HUES64 (cell line): ENCODE results near the gene ATCAY.
A peak's percentile ranks its signal among the peaks of the same experiment; 100 is the strongest.
"Not testable (repeated sequence)": the region's sequence is repeated elsewhere in the genome, so short reads cannot be mapped to it uniquely, and the experiment has no call there.

Source experiments
- H3K27ac ChIP-seq: 2 replicates; pipeline ENCODE4 v1.7.0; 2013; ENCODE audit warnings: low read depth, low read length, inconsistent platforms
- H3K27me3 ChIP-seq: 2 replicates; pipeline ENCODE4 v1.6.1; 2013; ENCODE audit warnings: mild to moderate bottlenecking, low read length; ENCODE audit not compliant: insufficient read depth
- H3K36me3 ChIP-seq: 2 replicates; pipeline ENCODE4 v1.6.1; 2013; ENCODE audit warnings: mild to moderate bottlenecking, low read length; ENCODE audit not compliant: insufficient read depth
- H3K4me1 ChIP-seq: 2 replicates; pipeline ENCODE4 v1.6.1; 2013; ENCODE audit warnings: mild to moderate bottlenecking, low read length, moderate library complexity; ENCODE audit not compliant: insufficient read depth
- H3K4me3 ChIP-seq: 2 replicates; pipeline ENCODE4 v1.5.1; 2013; ENCODE audit warnings: mild to moderate bottlenecking, low read length, moderate library complexity
- H3K9ac ChIP-seq: 2 replicates; pipeline ENCODE4 v1.6.1; 2013; ENCODE audit warnings: mild to moderate bottlenecking, low read depth, low read length
- H3K9me3 ChIP-seq: 2 replicates; pipeline ENCODE4 v1.6.1; 2013; ENCODE audit warnings: low read depth, low read length; ENCODE audit not compliant: insufficient read depth
- WGBS: fragments of 150-250, 120-280 bp; methylation state at CpG from one replicate; pipeline ENCODE4 v1.1.7; 2013; ENCODE audit warnings: missing lambda C conversion rate; 5-methylcytosine and 5-hydroxymethylcytosine counted together

Gene ATCAY

GRCh38 chr19:3860499-3860898, 20.0 kb upstream of the ATCAY start:
- H3K27me3 ChIP-seq: no peaks in the 10 kb centered on the region
- no peaks in the 10 kb centered on the region for H3K4me1 ChIP-seq
- H3K36me3 ChIP-seq: no peaks in the 10 kb centered on the region; the same call in 1 of the 2 replicates
- no peak overlapping the region for H3K9ac ChIP-seq
- 92% methylated on average over 17 of the region's 17 CpGs for WGBS
- H3K4me3 ChIP-seq: no peak overlapping the region
- no peaks in the 10 kb centered on the region for H3K9me3 ChIP-seq
- H3K27ac ChIP-seq: no peak overlapping the region

DNA sequence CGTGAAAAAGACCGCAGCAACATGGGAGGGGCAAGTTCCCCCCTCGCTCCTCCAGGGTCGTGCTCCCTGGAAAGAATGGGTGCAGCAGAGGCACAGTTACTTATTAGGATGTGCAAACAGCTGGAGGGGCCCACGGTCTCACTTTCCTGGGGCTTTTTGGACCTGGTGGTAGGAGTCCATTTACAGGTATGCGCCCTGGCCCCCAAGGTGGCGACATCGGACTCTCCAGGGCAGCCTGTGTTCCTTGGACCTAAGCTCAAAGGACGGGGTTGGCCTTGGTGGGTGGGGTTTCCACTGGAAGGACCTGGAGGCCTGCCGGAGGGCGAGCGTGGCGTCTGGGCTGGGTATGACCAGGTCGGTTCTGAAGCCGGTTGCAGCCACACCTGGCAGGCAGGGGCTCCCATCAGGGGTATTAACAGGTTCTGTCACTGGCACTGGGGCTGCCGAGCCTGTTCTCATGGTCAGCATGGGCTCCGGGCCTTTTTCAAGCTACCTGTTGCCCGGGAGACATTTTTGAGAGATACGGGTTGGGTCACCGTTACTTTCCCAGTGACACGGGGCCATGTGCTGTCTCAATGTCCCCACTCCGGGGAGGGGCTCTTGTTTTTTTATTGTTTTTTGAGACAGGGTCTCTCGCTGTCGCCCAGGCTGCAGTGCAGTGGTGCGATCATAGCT, 17.5 kb upstream of the ATCAY start:
- Histone ChIP-seq H3K9ac (no peak overlapping the region), H3K27ac (no peak overlapping the region), H3K27me3 (no peaks in the 10 kb centered on the region), H3K4me3 (no peak overlapping the region), H3K36me3 (no peaks in the 10 kb centered on the region; the same call in 1 of the 2 replicates), H3K4me1 (0 out of 2 replicates have a peak, but pooled peaks cover 2% of the 10 kb centered on the region), H3K9me3 (no peaks in the 10 kb centered on the region)
- 91% methylated on average over 25 of the region's 25 CpGs for WGBS

- Histone ChIP-seq H3K9me3 (no peaks in the 10 kb centered on the region), H3K4me3 (no peak overlapping the region), H3K4me1 (0 out of 2 replicates have a peak, but pooled peaks cover 6% of the 10 kb centered on the region), H3K27me3 (no peaks in the 10 kb centered on the region), H3K27ac (no peak overlapping the region), H3K9ac (no peak overlapping the region), H3K36me3 (no peaks in the 10 kb centered on the region; the same call in 1 of the 2 replicates)
- whole genome bisulfite sequencing: 89% methylated on average over 12 of the region's 12 CpGs
These were observed 16.8 kb upstream of the ATCAY start for GRCh38 chr19:3863648-3864047.

GRCh38 chr19:3866910-3867638, 13.4 kb upstream of the ATCAY start:
- Histone ChIP-seq H3K4me3 (no peak overlapping the region), H3K27me3 (peaks cover 22% of the 10 kb centered on the region), H3K36me3 (no peaks in the 10 kb centered on the region; the same call in 1 of the 2 replicates), H3K4me1 (0 out of 2 replicates have a peak, but pooled peaks cover 6% of the 10 kb centered on the region), H3K9me3 (peaks cover 9% of the 10 kb centered on the region), H3K27ac (no peak overlapping the region), H3K9ac (no peak overlapping the region)
- WGBS: 79% methylated on average over 14 of the region's 14 CpGs

- peaks cover 9% of the 10 kb centered on the region for H3K9me3 ChIP-seq
- peak overlapping the region; percentile 71 for H3K9ac ChIP-seq
- H3K4me3 ChIP-seq: peak overlapping the region; percentile 54
- H3K27ac ChIP-seq: peak overlapping the region; percentile 58; the same call in 1 of the 2 replicates
- H3K4me1 ChIP-seq: 0 out of 2 replicates have a peak, but pooled peaks cover 6% of the 10 kb centered on the region
- 9% methylated on average over 28 of the region's 30 CpGs for WGBS
- H3K27me3 ChIP-seq: peaks cover 22% of the 10 kb centered on the region
- H3K36me3 ChIP-seq: no peaks in the 10 kb centered on the region; the same call in 1 of the 2 replicates
These were observed 12.3 kb upstream of the ATCAY start for GRCh38 chr19:3867971-3868769.

DNA sequence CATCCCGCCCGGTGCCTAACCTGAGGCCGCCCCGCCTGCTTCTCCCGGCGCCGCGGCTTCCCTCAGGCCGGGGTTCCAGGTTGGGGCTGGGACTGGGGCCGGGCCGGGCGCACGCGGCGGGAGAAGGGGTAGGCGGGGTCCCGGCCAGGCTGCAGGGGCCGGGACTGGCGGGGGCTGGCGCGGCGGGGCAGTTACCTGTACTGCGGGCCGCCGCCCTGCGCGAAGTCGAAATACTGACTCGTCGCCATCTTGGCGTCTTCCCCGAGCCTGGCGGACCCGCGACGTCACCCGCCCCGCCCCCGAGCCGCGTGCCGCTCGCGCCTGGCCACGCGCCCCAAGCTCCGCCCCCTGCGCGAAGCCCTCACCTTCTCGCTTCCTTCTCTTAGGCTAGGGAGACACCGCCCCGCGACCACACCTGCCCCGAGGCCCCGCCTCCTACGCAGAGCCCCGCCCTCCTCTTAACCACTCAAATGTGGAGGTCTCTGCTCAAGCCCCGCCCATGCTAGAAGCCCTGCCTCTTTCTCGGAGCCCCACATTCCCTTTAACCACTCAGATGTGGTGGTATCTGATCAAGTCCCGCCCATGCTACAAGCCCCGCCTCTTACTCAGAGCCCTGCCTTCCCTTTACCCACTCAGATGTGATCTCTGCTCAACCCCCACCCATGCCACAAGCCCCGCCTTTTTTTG, 11.6 kb upstream of the ATCAY start, which contains the start of gene ZFR2:
Gene ZFR2 (minus strand): TSS at position 269 of the 687 bp plus-strand sequence. CDS start 21 bp downstream, at position 248.
- Histone ChIP-seq H3K27ac (peak within 1 kb of the TSS; percentile 58; the same call in 1 of the 2 replicates), H3K9me3 (peaks cover 9% of the 10 kb centered on the region), H3K27me3 (peaks cover 22% of the 10 kb centered on the region), H3K36me3 (no peaks in the 10 kb centered on the region; the same call in 1 of the 2 replicates), H3K4me3 (peak within 1 kb of the TSS; percentile 54), H3K4me1 (0 out of 2 replicates have a peak, but pooled peaks cover 6% of the 10 kb centered on the region), H3K9ac (peak within 1 kb of the TSS; percentile 71)
- WGBS: 6% methylated on average over 62 of the region's 62 CpGs

DNA sequence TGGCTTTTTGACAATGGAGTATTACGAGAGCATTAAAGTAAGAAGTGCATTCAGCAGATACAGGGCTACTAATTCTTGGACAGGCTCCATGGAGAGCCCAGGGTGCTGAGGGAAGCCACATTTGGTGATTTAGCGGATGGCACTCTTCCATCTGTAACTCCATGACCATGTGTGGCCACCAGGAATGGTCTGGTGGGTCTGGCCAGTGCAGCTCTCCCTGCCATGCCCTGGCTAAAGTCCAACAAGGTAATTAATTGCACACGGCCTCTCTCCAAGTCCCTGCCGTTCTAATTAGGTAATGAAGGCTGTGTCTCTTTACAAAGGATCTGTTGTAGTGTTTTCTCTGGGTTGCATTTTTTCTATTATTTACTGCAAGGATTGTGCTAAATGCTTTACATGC, 7.3 kb upstream of the ATCAY start:
- Histone ChIP-seq H3K9ac (no peak overlapping the region), H3K4me1 (0 out of 2 replicates have a peak, but pooled peaks cover 1% of the 10 kb centered on the region), H3K27me3 (peaks cover 24% of the 10 kb centered on the region), H3K36me3 (no peaks in the 10 kb centered on the region), H3K27ac (no peak overlapping the region), H3K4me3 (no peak overlapping the region), H3K9me3 (peaks cover 9% of the 10 kb centered on the region)
- 91% methylated on average over 4 of the region's 4 CpGs for WGBS

GRCh38 chr19:3874695-3875094, 5.8 kb upstream of the ATCAY start:
- H3K9me3 ChIP-seq, H3K4me1 ChIP-seq, H3K9ac ChIP-seq, H3K4me3 ChIP-seq, H3K27ac ChIP-seq, H3K36me3 ChIP-seq: not testable (repeated sequence)
- WGBS: 87% methylated on average over 13 of the region's 13 CpGs
- H3K27me3 ChIP-seq: peaks cover 20% of the 10 kb centered on the region

DNA sequence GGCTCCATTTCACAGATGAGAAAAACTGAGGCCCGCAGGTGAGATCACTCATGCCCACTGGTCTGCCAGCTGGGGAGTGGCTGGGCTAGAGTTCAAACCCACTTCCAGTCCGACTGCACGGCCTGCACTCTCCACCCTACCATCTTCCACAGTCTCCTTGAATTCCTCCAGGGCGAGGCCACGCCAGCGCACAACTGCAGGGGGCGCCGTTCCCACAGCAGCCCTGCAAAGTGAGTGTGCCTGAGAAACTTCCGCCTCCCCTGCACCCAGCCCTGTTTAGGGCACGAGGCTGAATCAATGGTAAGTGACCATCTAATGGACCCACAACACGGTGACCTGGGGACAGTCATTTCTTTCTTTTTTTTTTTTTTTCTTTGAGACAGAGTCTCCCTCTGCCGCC, 829 bp upstream of the ATCAY start:
- Histone ChIP-seq H3K36me3 (no peaks in the 10 kb centered on the region), H3K4me3 (no peak overlapping the region), H3K9me3 (no peaks in the 10 kb centered on the region), H3K9ac (no peak overlapping the region), H3K4me1 (no peaks in the 10 kb centered on the region), H3K27ac (no peak overlapping the region), H3K27me3 (peaks cover 17% of the 10 kb centered on the region)
- WGBS: 67% methylated on average over 12 of the region's 12 CpGs

DNA sequence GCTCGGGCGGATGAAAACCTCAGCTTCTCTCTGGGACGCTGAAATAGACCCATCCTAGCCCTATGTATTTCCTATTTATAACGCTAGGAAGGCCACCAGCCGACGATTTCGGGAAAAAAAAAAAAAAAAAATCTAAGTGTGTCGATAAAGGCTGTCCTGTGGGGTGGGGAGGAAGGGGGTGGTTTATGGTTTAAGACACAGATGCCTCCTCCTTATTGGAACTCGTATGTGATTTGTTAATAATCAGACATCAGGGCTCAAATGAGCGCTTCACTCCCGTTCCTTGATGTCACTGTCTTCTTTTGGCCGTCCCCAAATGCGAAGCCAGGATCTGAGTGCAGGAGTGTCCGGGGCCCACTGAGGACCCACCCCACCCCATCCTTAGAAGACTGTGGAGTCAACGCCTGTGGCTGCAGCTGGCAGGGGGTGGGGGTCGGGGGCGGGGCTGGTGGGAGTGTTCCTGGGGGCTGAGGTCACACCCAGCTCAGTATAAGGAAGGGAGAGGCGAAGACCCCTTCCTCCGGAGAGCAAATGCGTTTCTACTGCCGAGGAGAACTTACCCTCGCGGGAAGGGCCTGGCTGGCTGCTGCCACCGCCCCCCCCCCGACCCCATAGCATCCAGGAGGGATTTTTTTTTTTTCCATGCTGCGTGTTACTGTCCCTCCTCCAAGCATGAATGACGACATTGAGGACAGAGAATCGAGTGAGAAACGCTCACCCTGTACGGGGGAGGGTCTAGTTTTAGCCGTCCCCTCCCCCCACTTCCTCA, 971 bp downstream of the ATCAY start:
- no peaks in the 10 kb centered on the region for H3K4me1 ChIP-seq
- WGBS: 1% methylated on average over 26 of the region's 31 CpGs
- peaks cover 17% of the 10 kb centered on the region for H3K27me3 ChIP-seq
- peak overlapping the region; percentile 51; the same call in 1 of the 2 replicates for H3K9ac ChIP-seq
- no peaks in the 10 kb centered on the region for H3K9me3 ChIP-seq
- H3K27ac ChIP-seq: no peak overlapping the region; the same call in 1 of the 2 replicates
- peaks cover 4% of the 10 kb centered on the region for H3K36me3 ChIP-seq
- peak overlapping the region; percentile 71 for H3K4me3 ChIP-seq
